HEK293 (cell line): ENCODE measurements around the gene ABCA2.

ENCODE experiments used
- PATZ1 ChIP-seq: fragments of 450-650 bp; formaldehyde crosslinking; IDR thresholded peaks from 2 replicates; pipeline ENCODE4 v1.5.1; 2016; ENCODE audit warnings: missing biosample characterization, missing genetic modification characterization
- PRDM1 ChIP-seq: fragments of 450-650 bp; formaldehyde crosslinking; IDR thresholded peaks from 2 replicates; pipeline ENCODE4; 2016; ENCODE audit warnings: missing biosample characterization, missing genetic modification characterization
- REST ChIP-seq: fragments of 450-650 bp; formaldehyde crosslinking; IDR thresholded peaks from 2 replicates; pipeline ENCODE4 v1.5.1; 2016; ENCODE audit warnings: missing biosample characterization, missing genetic modification characterization
- ZBTB1 ChIP-seq: fragments of 450-650 bp; formaldehyde crosslinking; IDR thresholded peaks from 2 replicates; pipeline ENCODE4 v1.5.1; 2016; ENCODE audit warnings: missing biosample characterization, missing genetic modification characterization
- ZBTB17 ChIP-seq: fragments of 450-650 bp; formaldehyde crosslinking; IDR thresholded peaks from 2 replicates; pipeline ENCODE4 v1.5.1; 2016; ENCODE audit warnings: missing biosample characterization, missing genetic modification characterization
- ZBTB21 ChIP-seq: fragments of 450-650 bp; formaldehyde crosslinking; IDR thresholded peaks from 2 replicates; pipeline ENCODE4 v1.5.1; 2017; ENCODE audit warnings: missing biosample characterization, missing genetic modification characterization
- ZBTB44 ChIP-seq: fragments of 450-650 bp; IDR thresholded peaks from 2 replicates; pipeline ENCODE4 v1.5.1; 2018; ENCODE audit warnings: missing biosample characterization, mild to moderate bottlenecking, missing genetic modification characterization
- ZFP37 ChIP-seq: fragments of 450-650 bp; formaldehyde crosslinking; IDR thresholded peaks from 2 replicates; pipeline ENCODE4 v1.5.1; 2016; ENCODE audit warnings: missing biosample characterization, missing genetic modification characterization
- ZNF121 ChIP-seq: fragments of 450-650 bp; formaldehyde crosslinking; IDR thresholded peaks from 2 replicates; pipeline ENCODE4 v1.5.1; 2016; ENCODE audit warnings: missing biosample characterization, missing genetic modification characterization
- ZNF155 ChIP-seq: fragments of 450-650 bp; formaldehyde crosslinking; IDR thresholded peaks from 2 replicates; pipeline ENCODE4 v1.5.1; 2016; ENCODE audit warnings: missing biosample characterization, missing genetic modification characterization
- ZNF2 ChIP-seq: fragments of 450-650 bp; formaldehyde crosslinking; IDR thresholded peaks from 2 replicates; pipeline ENCODE4 v1.5.1; 2016; ENCODE audit warnings: missing biosample characterization, missing genetic modification characterization
- ZNF23 ChIP-seq: fragments of 450-650 bp; formaldehyde crosslinking; IDR thresholded peaks from 2 replicates; pipeline ENCODE4 v1.5.1; 2016; ENCODE audit warnings: missing biosample characterization, missing genetic modification characterization, borderline replicate concordance
- ZNF239 ChIP-seq: fragments of 450-650 bp; formaldehyde crosslinking; IDR thresholded peaks from 2 replicates; pipeline ENCODE4 v1.5.1; 2016; ENCODE audit warnings: missing biosample characterization, missing genetic modification characterization
- ZNF266 ChIP-seq: fragments of 450-650 bp; formaldehyde crosslinking; IDR thresholded peaks from 2 replicates; pipeline ENCODE4 v1.5.1; 2016; ENCODE audit warnings: missing biosample characterization, missing genetic modification characterization, low read depth
- ZNF366 ChIP-seq: fragments of 450-650 bp; formaldehyde crosslinking; conservative IDR thresholded peaks from 2 replicates; pipeline ENCODE4 v1.5.1; 2016; ENCODE audit warnings: missing biosample characterization, missing genetic modification characterization
- ZNF391 ChIP-seq: fragments of 450-650 bp; formaldehyde crosslinking; IDR thresholded peaks from 2 replicates; pipeline ENCODE4 v1.5.1; 2016; ENCODE audit warnings: low read depth, missing biosample characterization, missing genetic modification characterization, borderline replicate concordance
- ZNF488 ChIP-seq: fragments of 450-650 bp; formaldehyde crosslinking; IDR thresholded peaks from 2 replicates; pipeline ENCODE4 v1.5.1; 2016; ENCODE audit warnings: missing biosample characterization, missing genetic modification characterization
- ZNF518A ChIP-seq: fragments of 450-650 bp; formaldehyde crosslinking; conservative IDR thresholded peaks from 2 replicates; pipeline ENCODE4 v1.5.1; 2016; ENCODE audit warnings: low read depth, missing biosample characterization, missing genetic modification characterization
- ZNF560 ChIP-seq: fragments of 450-650 bp; formaldehyde crosslinking; IDR thresholded peaks from 2 replicates; pipeline ENCODE4 v1.5.1; 2017; ENCODE audit warnings: missing biosample characterization, missing genetic modification characterization, borderline replicate concordance
- ZNF580 ChIP-seq: fragments of 450-650 bp; formaldehyde crosslinking; IDR thresholded peaks from 2 replicates; pipeline ENCODE4 v1.5.1; 2016; ENCODE audit warnings: missing biosample characterization, missing genetic modification characterization
- ZNF624 ChIP-seq: fragments of 450-650 bp; formaldehyde crosslinking; IDR thresholded peaks from 2 replicates; pipeline ENCODE4 v1.5.1; 2017; ENCODE audit warnings: missing biosample characterization, missing genetic modification characterization
- ZNF664 ChIP-seq: fragments of 450-650 bp; formaldehyde crosslinking; IDR thresholded peaks from 2 replicates; pipeline ENCODE4 v1.5.1; 2016; ENCODE audit warnings: missing biosample characterization, missing genetic modification characterization
- ZNF707 ChIP-seq: fragments of 450-650 bp; formaldehyde crosslinking; IDR thresholded peaks from 2 replicates; pipeline ENCODE4 v1.5.1; 2016; ENCODE audit warnings: missing biosample characterization, missing genetic modification characterization
- ZNF768 ChIP-seq: fragments of 450-650 bp; formaldehyde crosslinking; IDR thresholded peaks from 2 replicates; pipeline ENCODE4 v1.5.1; 2018; ENCODE audit warnings: missing biosample characterization, mild to moderate bottlenecking, missing genetic modification characterization
- ZNF776 ChIP-seq: fragments of 450-650 bp; formaldehyde crosslinking; IDR thresholded peaks from 2 replicates; pipeline ENCODE4 v1.5.0; 2017; ENCODE audit warnings: missing biosample characterization, missing genetic modification characterization, borderline replicate concordance
- ZNF777 ChIP-seq: fragments of 450-650 bp; formaldehyde crosslinking; IDR thresholded peaks from 2 replicates; pipeline ENCODE4 v1.5.1; 2017; ENCODE audit warnings: missing biosample characterization, missing genetic modification characterization, borderline replicate concordance
- ZXDB ChIP-seq: fragments of 450-650 bp; formaldehyde crosslinking; IDR thresholded peaks from 2 replicates; pipeline ENCODE4 v1.5.1; 2016; ENCODE audit warnings: missing biosample characterization, missing genetic modification characterization

ABCA2 gene

GRCh38 chr9:137067860-137068538 is 40.0 kb upstream of the ABCA2 start (continued):
- TF ChIP-seq REST (tag by site-specific recombination) (no peak), ZBTB44 (no peak), PATZ1 (tag by site-specific recombination) (peak; percentile 74; the same call in 1 of the 2 replicates), ZNF768 (tag by site-specific recombination) (no peak), ZNF239 (tag by site-specific recombination) (no peak), ZNF266 (tag by site-specific recombination) (no peak), ZNF488 (tag by site-specific recombination) (no peak), ZNF707 (tag by site-specific recombination) (no peak), ZNF155 (tag by site-specific recombination) (no peak), PRDM1 (no peak), ZBTB1 (tag by site-specific recombination) (no peak), ZBTB17 (tag by site-specific recombination) (peak; percentile 65), ZNF366 (tag by site-specific recombination) (no peak), ZNF518A (no peak), ZNF777 (tag by site-specific recombination) (no peak), ZBTB21 (tag by site-specific recombination) (no peak), ZXDB (tag by site-specific recombination) (0 out of 2 replicates have a peak, but pooled peaks have one; percentile 23), ZNF23 (tag by site-specific recombination) (no peak), ZNF580 (tag by site-specific recombination) (no peak), ZFP37 (tag by site-specific recombination) (no peak), ZNF776 (tag by site-specific recombination) (no peak), ZNF391 (no peak), ZNF624 (tag by site-specific recombination) (no peak), ZNF664 (tag by site-specific recombination) (no peak), ZNF560 (tag by site-specific recombination) (no peak), ZNF2 (peak; percentile 61; the same call in 1 of the 2 replicates), ZNF121 (tag by site-specific recombination) (no peak)
